ENCODE measurements around the gene PILRB. TPM values are rescaled to one million over a fixed set of nuclear protein-coding genes. Genes with fewer than 3 reads are reported as not detected.
"Not testable (repeated sequence)": the region's sequence is repeated elsewhere in the genome, so short reads cannot be mapped to it uniquely, and the experiment has no call there.

PILRB gene
- total and polyA plus RNA-seq, 2 of the 13 experiments (the other 11 are each of a cell fraction or from before 2014, with no cell fraction given), result 16.6 to 33.8 TPM

GRCh38 chr7:100351657-100352058 is 6.3 kb upstream of the PILRB start (continued):
- TF ChIP-seq, protein P1, sequence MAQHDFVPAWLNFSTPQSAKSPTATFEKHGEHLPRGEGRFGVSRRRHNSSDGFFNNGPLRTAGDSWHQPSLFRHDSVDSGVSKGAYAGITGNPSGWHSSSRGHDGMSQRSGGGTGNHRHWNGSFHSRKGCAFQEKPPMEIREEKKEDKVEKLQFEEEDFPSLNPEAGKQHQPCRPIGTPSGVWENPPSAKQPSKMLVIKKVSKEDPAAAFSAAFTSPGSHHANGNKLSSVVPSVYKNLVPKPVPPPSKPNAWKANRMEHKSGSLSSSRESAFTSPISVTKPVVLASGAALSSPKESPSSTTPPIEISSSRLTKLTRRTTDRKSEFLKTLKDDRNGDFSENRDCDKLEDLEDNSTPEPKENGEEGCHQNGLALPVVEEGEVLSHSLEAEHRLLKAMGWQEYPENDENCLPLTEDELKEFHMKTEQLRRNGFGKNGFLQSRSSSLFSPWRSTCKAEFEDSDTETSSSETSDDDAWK (CRISPR knock-in tag; IDR thresholded peaks at IDR 0.05), result no peak
- TF ChIP-seq MAFK (conservative IDR thresholded peaks at IDR 0.05 in 1 of 2, IDR thresholded peaks at IDR 0.05 in 1 of 2; ENCODE audit: low read length in 2 of 2), result no peak
- no peak for TF ChIP-seq ZSCAN21 (CRISPR knock-in tag; IDR thresholded peaks at IDR 0.05; ENCODE audit: borderline replicate concordance)
- TF ChIP-seq, protein P2, sequence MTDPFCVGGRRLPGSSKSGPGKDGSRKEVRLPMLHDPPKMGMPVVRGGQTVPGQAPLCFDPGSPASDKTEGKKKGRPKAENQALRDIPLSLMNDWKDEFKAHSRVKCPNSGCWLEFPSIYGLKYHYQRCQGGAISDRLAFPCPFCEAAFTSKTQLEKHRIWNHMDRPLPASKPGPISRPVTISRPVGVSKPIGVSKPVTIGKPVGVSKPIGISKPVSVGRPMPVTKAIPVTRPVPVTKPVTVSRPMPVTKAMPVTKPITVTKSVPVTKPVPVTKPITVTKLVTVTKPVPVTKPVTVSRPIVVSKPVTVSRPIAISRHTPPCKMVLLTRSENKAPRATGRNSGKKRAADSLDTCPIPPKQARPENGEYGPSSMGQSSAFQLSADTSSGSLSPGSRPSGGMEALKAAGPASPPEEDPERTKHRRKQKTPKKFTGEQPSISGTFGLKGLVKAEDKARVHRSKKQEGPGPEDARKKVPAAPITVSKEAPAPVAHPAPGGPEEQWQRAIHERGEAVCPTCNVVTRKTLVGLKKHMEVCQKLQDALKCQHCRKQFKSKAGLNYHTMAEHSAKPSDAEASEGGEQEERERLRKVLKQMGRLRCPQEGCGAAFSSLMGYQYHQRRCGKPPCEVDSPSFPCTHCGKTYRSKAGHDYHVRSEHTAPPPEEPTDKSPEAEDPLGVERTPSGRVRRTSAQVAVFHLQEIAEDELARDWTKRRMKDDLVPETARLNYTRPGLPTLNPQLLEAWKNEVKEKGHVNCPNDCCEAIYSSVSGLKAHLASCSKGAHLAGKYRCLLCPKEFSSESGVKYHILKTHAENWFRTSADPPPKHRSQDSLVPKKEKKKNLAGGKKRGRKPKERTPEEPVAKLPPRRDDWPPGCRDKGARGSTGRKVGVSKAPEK (CRISPR knock-in tag; IDR thresholded peaks at IDR 0.05; ENCODE audit: borderline replicate concordance), result no peak
- TF ChIP-seq CCDC6 (CRISPR knock-in tag; IDR thresholded peaks at IDR 0.05), result no peak
- no peak for TF ChIP-seq SOX5 (CRISPR knock-in tag; IDR thresholded peaks at IDR 0.05; ENCODE audit: borderline replicate concordance)
- TF ChIP-seq ZNF841 (CRISPR knock-in tag; IDR thresholded peaks at IDR 0.05; ENCODE audit: borderline replicate concordance), result no peak

DNA sequence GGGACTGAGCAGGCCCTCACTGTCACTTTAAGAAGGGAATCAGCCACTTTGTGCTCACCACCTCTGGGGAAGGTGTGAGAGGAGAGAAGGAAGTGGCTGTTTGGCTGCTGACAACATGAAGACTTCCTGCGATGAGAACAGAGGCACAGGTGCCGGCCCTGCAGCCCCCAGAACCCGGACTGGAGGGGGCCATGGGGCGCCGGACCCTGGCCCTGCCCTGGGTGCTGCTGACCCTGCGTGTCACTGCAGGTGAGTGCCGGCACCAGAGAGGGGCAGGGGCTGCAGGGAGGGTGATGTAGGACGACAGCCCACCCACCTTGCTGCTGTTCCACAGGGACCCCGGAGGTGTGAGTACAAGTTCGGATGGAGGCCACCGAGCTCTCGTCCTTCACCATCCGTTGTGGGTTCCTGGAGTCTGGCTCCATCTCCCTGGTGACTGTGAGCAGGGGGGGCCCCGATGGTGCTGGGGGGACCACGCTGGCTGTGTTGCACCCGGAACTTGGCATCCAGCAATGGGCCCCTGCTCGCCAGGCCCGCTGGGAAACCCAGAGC is 5.6 kb upstream of the PILRB start:
- H3K79me2 ChIP-seq (ENCODE audit: insufficient read depth, low read length); FAIRE-seq; ATAC-seq; DNase-seq (ENCODE audit: low spot score); H3K9ac ChIP-seq (ENCODE audit: insufficient read depth, low read depth, low read length); H3K4me2 ChIP-seq (ENCODE audit: low read depth, low read length); H3K4me1 ChIP-seq (ENCODE audit: insufficient read depth, low read length); POLR2A ChIA-PET; H2AFZ ChIP-seq (ENCODE audit: low read length); H3K4me3 ChIP-seq (replicated peaks in 1 of 3; ENCODE audit: insufficient read depth in 1 of 3, low read depth in 2 of 3, low read length in 3 of 3); intact Hi-C loops (cut with micrococcal nuclease; ENCODE audit: unreplicated experiment); H3K27ac ChIP-seq (ENCODE audit: extremely low read length, insufficient read depth, low read length); in situ Hi-C loops (cut with HindIII; ENCODE audit: extremely low pct_ligation_motif_present, low pct_unique_long_range_greater_than_20kb); BruUV-seq (replicated peaks); H3K27me3 ChIP-seq (ENCODE audit: control insufficient read depth in 1 of 2, insufficient read depth in 2 of 2, low read length in 2 of 2); H4K20me1 ChIP-seq (ENCODE audit: insufficient read depth, low read length); H3K9me3 ChIP-seq (ENCODE audit: low read length); CTCF ChIA-PET (ENCODE audit: low intra/inter-chr PET ratio, low total read pairs): not testable (repeated sequence)
- peaks cover 28 to 83% of the 10 kb centered on the region in 2 experiments for H3K36me3 ChIP-seq (replicated peaks in 1 of 2; ENCODE audit: control insufficient read depth in 1 of 2, insufficient read depth in 2 of 2, low read length in 2 of 2)
- TF ChIP-seq AGO2 (optimal IDR thresholded peaks at IDR 0.05; ENCODE audit: low read depth, low read length), result peak; percentile 41
- WGBS (ENCODE audit: low lambda C conversion rate), result 97% methylated on average over 7 of the region's 18 CpGs
